ENCODE measurements around the gene SLC35F1.
"Not testable (repeated sequence)": the region's sequence is repeated elsewhere in the genome, so short reads cannot be mapped to it uniquely, and the experiment has no call there.

The SLC35F1 gene

DNA sequence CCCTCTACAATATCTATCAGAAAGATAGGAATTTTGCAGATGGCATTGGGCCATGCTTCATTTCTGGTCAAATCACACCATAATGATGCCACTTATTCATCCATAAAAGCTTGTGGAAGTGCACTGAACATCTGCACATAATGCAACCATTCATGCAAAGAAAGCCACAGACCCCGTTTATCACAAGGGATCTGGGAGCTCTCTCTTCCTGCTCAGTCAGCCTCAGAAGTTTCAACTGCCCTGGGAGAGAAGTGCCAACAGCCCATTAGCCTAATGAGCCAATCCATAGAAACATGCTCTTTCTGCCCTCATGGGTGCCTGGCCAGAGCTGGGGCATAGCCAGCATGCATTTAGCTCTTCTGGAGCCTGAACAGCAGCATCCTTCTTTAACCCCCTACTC is 85.8 kb downstream of the SLC35F1 start:
- DNase-seq (ENCODE audit: low read depth in 2 of 2) = no peak

DNA sequence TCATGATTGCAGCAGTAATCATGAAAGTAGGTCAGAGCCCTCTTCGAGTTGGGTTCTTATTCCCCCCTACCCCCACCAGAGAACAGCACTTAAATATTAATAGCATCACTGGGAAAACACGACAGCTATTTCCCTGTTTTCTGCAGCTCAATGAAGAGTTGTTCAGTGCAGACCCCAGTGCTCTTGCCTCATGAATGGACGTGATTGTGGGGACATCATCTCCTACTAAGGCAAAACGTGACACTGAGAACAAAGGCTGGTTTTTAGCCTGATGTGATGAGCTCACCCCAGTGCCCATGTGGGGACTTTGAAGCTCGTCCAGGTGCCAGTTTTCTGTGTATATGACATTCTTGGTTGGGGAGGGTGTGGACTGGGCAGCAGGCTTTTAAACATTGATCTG is 105.9 kb downstream of the SLC35F1 start:
- DNase-seq (ENCODE audit: low read depth in 2 of 2) = no peak

DNA sequence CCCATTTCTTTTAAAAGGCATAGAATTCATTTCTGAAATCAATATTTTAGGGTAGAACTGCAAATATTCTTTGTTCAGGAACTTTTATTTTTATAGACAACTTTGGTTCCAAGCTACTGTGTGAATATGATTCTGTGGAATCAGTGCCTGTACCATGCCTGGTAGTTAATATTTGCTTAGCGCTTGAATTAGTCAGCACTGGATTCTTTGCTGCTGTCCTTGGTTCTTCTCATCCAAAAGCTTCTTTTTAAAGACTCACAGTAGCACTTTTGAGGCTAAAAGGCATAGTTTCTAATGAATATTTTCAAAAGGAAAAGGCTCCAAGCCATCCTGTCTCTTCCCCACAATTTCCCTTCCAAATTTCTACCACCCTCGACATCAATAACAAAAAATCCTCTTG is 109.5 kb downstream of the SLC35F1 start:
- DNase-seq (ENCODE audit: low read depth in 2 of 2) = no peak

DNA sequence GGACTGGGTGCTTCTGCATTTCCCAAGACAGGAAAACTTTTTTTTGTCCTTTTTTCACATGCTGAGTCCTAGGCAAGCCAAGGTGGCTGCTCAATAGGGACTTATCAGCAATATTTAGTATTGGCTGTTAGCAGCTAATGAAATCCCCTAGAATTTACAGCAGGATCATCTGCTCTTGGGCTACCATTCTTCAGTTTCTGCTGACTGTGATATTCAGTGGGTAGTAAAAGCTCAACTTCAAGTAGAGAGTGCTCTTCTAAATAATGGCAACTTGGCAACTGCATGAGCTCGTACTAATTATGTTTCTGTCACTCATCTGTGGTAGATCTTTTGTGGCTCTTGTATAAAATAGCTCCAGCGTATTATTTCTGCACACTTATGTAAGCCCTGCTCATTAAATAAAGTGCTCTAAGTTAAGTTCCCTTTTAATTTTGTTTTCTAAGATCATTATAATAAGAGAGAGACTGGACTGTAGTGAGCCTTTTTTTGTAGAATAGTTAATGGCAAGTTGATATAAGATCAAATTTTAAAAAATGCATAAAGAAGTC is 110.3 kb downstream of the SLC35F1 start:
- DNase-seq (ENCODE audit: low read depth in 2 of 2) = no peak

DNA sequence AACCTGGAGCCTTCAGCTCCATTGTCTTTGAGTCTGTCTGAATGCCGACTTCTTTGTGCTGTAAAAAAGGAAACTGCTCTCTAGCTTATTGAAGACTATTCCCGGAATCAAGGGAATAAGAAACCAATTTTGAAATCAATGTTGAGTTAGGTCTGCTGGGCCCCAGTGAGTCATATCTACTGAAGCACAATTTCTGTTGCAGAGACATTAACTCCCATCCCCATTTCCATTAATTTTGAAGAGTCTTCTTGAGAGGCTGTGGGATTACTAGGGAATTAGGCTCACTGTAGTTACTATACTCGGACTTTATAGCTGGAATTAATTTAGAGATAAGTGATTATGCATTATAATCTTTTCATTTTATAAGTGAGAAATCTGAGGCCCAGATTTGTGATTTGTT is 116.7 kb downstream of the SLC35F1 start:
- DNase-seq (ENCODE audit: low read depth in 2 of 2) = no peak

DNA sequence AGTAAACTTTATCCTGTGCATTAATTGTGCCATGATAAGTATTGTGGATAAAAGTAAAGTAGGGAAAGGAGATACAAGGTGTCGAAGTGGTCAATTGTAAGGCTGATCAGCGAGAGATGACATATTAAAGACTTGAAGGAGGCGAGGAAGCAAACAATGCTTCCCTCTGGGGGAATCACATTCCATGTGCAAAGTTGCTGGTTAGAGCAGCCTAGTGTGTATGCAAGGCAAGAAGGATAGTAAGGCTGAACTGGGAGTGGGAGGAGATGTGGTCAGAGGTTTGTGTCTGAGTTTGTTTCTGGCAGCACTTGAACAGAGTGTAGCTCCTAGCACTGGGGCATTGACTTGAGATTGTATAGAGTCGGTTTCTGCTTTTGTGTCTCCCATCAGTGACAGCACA is 122.9 kb downstream of the SLC35F1 start:
- DNase-seq (ENCODE audit: low read depth in 2 of 2) = no peak

DNA sequence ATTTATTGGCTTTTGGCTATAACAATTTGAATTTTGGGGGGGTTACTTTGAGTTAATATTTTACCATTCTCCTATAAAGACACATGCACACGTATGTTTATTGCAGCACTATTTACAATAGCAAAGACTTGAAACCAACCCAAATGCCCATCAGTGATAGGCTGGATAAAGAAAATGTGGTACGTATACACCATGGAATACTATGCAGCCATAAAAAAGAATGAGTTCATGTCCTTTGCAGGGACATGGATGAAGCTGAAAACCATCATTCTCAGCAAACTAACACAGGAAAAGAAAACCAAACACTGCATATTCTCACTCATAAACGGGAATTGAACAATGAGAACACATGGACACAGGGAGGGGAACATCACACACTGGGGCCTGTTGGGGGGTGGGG is 130.4 kb downstream of the SLC35F1 start:
- not testable (repeated sequence) for DNase-seq (ENCODE audit: low read depth in 2 of 2)

DNA sequence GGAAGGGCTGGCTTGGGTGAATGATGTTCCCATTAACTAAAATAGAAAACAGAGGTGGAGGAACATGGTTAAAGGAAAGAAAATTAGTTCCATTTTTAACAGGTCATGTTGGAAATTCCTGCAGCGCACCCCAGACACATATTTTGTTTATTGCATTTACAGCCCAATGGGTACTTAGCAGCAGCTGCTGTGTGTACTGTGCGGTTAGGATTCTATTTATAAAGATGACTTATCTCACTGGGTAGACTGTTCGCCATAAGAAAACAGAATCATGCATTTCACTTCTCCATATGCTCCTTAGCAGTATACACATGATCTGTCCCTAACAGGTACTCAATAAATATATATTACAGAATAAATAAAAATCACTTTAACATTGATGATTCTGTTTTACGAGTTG is 135.8 kb downstream of the SLC35F1 start:
- no peak for DNase-seq (ENCODE audit: low read depth in 2 of 2)

DNA sequence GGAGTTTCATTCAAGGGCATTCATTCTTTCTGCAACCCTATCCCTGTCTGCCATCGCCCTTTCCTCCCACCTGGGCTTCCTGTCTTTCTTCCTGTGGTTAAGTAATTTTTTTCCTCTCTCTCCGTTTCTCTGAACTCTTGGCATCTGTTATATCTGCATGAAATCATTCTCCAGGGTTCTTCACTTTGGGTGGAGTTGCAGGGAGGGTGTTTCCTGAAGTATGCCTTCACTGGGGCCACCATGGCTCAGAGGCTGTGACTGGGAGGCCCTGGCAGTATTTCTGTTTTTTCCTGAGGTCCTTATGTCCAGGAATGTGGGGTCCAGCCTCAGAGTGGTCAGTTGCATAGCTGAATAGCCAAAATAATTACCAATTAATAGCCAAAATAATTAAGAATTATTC is 137.2 kb downstream of the SLC35F1 start:
- DNase-seq (ENCODE audit: low read depth in 2 of 2) = no peak

DNA sequence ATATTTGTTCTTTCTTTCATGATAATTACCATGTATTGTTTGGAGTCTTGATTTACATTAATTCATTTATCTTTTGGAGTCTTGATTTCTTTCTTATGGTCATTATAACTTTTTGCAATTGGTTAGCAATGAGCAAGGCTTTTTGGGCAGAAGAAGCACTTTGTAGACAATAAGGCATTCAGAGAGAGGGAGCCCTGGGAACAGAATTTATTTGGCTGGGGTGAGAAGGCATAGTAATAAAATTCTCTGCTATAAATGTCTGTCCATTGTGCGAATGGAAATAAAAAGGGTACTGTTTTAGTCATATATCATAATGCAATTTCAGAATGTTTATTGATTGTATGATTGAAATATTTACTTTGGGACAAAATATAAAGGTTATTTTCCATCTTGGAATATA is 147.0 kb downstream of the SLC35F1 start:
- no peak for DNase-seq (ENCODE audit: low read depth in 2 of 2)

DNA sequence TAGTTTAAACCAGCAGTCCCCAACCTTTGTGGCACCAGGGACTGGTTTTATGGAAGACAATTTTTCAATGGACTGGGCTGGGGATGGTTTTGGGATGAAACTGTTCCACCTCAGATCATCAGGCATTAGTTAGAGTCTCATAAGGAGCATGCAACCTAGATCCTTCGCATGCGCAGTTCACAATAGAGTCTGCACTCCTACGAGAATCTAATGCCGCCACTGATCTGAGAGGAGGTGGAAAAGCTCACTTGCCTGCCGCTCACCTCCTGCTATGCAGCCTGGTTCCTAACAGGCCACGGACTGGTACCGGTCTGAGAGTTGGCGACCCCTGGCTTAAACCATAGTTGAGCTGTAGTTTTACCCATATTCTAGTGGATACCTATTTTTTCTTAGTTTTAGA is 154.6 kb downstream of the SLC35F1 start:
- DNase-seq (ENCODE audit: low read depth in 2 of 2) = no peak

DNA sequence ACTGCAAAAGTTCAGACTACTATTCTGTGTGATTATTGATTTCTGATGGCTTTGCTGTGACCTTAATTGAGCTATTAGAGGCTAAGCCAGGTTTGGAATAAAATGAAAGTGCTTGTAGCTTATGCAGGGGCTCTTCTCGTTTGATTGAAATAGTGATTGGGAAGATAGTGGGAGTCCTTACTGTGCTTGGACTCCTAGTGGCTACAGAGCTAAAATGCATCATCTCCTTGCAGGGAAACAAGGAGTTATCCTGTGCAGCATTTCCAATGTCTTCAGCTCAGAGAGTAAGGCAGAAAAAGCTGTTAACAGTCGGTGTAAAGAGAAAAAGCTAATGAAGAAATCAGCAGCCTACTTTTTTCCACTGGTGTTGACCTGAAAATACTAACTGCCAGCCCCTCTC is 173.5 kb downstream of the SLC35F1 start:
- no peak for DNase-seq (ENCODE audit: low read depth in 2 of 2)

DNA sequence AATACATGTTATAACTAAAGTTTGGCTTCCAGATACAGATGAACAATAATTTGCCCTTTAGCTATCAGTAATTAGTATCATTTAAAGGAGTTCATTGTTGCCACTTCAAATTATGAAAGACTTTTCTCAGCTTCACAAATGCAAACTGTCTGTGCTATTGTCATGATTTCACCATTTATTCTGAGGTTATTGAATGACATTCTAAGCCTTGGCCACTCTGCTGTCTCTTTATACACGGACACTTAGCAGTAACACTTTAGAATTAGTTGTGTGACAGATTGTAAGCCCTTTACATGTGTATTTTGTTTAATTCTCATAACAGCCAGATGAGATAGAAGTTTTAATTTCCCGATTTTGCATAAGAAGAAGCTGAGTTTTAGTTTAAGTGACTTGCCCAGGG is 176.6 kb downstream of the SLC35F1 start:
- DNase-seq (ENCODE audit: low read depth in 2 of 2) = no peak

DNA sequence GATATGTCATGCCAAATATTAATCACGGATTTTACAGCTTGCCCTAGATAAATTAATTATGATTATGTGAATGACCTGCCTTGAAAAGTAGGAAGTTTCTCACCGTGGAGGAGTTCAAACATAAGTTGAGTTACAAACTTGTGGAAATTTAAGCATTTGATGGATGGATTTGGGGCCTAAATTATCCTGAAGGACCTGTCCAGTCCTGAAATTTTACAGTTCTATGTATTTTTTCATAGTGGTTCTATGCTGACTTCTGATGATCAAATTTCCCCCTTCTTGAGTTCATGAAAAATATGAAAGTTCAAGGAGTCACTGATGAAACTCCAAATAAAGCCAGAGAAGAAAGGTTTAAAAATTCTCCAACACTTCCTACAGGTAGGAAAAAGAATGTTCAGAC is 178.6 kb downstream of the SLC35F1 start:
- no peak for DNase-seq (ENCODE audit: low read depth in 2 of 2)

DNA sequence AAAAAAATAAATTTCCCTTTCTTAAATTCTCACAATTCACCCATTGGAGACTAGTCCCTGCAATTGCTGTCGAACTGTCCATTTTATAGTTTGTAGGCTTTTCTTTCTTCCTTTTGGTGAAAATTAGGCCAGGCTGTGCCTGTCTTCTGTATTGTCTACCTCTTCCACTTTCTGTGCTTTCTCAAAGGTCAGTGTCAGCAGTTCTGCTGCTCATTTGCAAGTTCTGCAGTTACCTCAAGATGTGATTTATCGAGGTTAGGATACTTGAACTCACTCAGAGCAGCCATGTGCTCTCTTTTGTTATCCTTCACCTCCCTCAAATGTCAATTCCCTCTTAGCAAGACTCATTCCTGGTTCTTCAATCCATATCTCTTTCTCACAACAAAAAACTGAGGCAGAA is 179.1 kb downstream of the SLC35F1 start:
- no peak for DNase-seq (ENCODE audit: low read depth in 2 of 2)

DNA sequence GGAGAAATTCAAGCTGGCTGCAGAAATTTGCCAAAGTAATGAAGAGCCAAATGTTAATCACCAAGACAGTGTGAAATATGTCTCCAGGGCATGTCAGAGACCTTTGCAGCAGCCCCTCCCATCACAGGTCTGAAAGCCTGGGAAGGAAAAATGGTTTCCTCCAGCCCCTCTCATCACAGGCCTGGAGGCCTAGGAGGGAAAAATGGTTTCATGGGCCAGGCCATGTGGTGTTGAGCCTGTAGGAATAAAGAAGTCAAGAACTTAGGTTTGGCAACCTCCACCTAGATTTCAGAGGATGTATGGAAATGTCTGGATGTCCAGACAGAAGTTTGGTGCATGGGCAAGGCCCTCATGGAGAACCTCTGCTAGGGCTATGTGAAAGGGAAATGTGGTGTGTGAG is 185.0 kb downstream of the SLC35F1 start:
- no peak for DNase-seq (ENCODE audit: low read depth in 2 of 2)

DNA sequence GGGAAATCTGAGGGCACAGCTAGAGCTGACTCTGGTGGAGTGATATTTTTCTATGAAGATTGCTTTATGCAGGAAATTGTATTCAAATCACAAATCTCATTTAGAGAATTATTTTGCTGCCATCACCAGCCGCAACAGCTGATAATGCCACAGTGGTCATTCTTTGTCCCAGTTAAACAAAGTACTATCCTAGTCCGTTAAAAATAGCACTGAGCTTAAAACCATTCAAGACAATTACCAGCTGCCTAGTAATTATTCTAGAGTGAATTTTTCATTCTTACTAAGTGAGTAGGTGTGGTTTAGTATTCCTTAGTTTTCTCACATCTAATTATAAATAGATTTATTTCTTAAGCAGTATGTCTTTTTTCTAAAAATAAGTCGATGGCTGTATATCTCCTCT is 190.5 kb downstream of the SLC35F1 start:
- no peak for DNase-seq (ENCODE audit: low read depth in 2 of 2)

DNA sequence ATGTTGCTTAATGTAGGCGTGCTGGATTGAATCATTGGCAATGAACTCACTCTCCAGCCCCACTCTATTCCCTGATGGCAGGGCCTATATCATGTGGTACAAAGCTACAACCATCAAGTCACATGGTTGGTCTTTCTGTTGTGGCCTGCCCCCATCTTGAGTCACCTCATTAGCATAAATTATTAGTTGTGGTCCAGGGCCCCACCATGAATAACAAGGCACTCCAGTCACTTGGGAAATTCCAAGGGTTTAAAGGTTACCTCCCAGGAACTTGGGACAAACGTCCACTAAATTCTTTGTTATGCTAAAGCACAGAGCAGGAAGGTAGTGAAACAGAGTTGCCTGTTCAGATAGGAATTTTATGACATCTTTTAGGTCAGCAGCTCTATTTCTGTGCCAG is 193.7 kb downstream of the SLC35F1 start:
- DNase-seq (ENCODE audit: low read depth in 2 of 2) = no peak

DNA sequence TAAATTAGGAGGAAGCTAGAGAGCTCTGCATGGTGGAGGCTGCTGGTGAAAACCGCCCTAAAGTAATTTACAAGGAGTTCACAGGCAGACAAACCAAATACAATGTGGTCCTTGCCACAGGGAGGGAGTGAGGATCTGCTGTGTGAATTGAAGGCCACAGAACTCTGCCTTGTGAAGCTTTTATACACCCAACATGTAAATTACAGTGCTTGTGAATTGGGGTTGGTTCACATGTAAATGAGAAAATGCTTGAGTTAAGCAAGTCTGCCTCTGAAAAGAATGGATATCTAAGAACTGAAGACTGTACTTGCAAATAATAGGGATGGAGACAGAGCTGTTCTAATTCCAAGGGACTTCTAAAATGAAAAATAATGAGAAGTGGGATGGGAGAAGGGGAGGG is 194.2 kb downstream of the SLC35F1 start:
- no peak for DNase-seq (ENCODE audit: low read depth in 2 of 2)

DNA sequence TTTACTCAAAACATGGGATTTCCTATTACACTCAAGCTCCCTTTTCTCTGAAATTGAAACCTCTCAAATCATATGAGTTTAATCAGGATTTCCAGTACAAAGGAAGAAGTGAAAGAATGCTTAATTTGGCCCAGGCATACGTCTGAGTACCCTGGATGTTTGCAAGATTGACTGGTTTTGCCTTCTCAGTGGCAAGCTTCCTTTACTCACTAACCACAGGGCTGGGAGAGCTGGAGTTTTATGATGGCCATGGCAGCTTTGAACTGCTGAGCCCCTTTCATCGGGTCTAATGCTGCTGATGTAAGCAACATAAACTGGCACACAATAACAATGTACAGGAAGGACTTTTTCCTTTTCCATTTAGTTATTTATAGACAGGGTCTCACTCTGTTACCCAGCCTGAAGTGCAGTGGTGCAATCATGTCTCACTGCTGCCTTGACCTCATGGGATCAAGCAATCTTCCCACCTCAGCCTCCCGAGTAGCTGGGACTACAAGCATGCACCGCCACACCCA is 194.8 kb downstream of the SLC35F1 start:
- no peak for DNase-seq (ENCODE audit: low read depth in 2 of 2)

DNA sequence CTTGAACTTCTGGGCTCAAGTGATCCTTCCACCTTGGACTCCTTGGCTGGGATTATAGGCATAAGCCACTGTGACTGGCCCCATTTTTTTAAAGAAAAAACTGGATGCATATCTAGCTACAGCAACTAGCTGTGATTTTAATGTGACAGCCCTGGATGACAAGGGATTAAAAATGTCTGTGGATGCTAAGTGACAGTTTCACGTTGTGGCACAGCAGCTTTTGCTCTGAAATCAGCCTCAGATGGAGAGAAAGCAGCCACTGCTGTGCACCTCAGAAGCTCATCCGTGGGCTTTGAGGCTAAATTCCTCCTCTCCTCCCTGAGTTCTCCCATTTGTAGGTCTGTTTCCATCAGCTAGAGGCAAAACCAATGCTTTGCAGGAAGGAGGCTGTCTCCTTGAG is 195.3 kb downstream of the SLC35F1 start:
- DNase-seq (ENCODE audit: low read depth in 2 of 2) = no peak

DNA sequence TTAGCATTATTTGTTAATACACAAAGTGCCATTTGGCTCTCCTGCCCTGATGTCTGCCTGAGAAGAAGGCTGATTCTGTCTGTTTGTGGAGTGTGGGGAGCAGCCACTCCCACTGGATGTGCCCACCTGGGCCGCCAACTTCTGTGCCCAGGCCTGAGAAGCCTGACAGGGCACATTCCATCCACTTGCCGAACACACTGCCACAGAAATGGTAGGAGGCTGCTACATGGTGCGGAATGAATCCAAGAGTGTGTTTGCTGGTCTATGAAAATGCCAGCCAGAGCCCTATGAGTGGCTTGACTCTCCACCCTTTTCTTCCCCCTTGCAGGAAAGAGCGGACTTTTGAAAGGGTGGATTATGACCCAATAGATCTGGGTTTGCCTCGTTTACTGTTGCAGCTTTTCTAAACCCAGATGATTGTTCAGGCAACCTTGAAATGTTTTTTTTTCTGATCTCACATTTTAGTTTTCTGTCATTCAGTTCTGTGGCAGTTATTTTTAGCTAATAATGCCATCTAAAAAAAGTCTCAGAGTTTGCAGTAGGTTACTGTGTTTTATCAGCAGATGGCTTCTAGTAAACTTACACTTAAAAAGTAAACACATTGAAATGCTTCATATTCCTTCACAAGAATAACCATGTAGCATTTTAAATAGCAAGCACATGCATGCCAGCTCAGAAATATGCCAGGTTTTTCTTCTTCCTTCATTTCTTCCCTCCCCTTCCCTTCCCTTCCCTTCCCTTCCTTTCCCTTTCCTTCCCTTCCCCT is 196.5 kb downstream of the SLC35F1 start:
- DNase-seq (ENCODE audit: low read depth in 2 of 2) = no peak

DNA sequence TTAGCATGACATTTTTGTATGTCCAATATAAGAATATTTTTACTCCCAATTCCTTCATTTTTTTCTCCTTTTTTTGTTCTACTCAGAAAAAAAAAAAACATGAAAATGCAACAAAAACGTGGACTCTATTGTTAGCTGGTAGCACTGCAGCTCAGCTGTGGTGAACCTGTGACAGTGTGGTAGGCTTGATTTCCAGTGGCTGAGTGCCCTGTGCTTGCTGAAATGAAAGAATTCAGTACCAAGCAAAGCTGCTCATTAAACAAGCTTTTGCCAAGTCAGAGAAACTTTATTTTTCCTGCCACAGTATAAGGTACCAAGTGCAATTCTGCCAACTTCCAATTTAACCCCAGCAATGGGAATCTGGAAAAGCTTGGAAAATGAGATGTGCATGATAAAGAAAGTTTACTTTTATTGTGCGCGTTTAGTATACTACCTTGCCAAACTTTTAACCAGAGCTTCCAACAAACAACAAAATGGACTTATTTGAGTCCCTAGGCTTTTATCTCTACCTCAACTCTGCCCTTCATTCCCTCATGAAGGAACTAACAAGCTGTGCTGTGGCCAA is 215.2 kb downstream of the SLC35F1 start:
- DNase-seq (ENCODE audit: low read depth in 2 of 2) = no peak

Measured in activated CD8-positive, alpha-beta memory T cell treated with anti-CD3 and anti-CD28 coated beads for 4 hours (primary cell).